GM12865 (cell line): Measurements from ENCODE around the gene ARHGEF1.

ENCODE experiments used
- DNase-seq: peaks from one replicate; pipeline ENCODE4 v3.0.0; 2010; ENCODE audit warnings: low read depth
- H3K4me3 ChIP-seq: 2 replicates; pipeline ENCODE4 v1.5.1; 2011; ENCODE audit warnings: mild to moderate bottlenecking, low read depth, low read length, control low read depth
- CTCF ChIP-seq: IDR thresholded peaks from 2 replicates; pipeline ENCODE4 v1.5.1; 2011; ENCODE audit warnings: low read length, control low read depth, low read depth, inconsistent platforms; ENCODE audit not compliant: insufficient read depth; ENCODE audit errors: missing control alignments

ARHGEF1 gene

GRCh38 chr19:41868989-41869300 is 14.0 kb upstream of the ARHGEF1 start:
- no peak overlapping the region for H3K4me3 ChIP-seq
- TF ChIP-seq CTCF: no peak

GRCh38 chr19:41869374-41869955 is 13.5 kb upstream of the ARHGEF1 start:
- no peak overlapping the region for H3K4me3 ChIP-seq
- DNase-seq: no peak
- TF ChIP-seq CTCF: no peak

More at GRCh38 chr19:41868989-41869300, 14.0 kb upstream of the ARHGEF1 start:
- DNase-seq: no peak

- H3K4me3 ChIP-seq: no peak overlapping the region
- no peak for DNase-seq
- TF ChIP-seq CTCF: no peak
These were observed 12.5 kb upstream of the ARHGEF1 start for GRCh38 chr19:41870401-41870873.

- TF ChIP-seq CTCF: no peak
- no peak overlapping the region for H3K4me3 ChIP-seq
- DNase-seq: peak; percentile 93
These were observed 11.2 kb upstream of the ARHGEF1 start for GRCh38 chr19:41871573-41872383.

- peak; percentile 49 for DNase-seq
These were observed 10.6 kb upstream of the ARHGEF1 start for GRCh38 chr19:41872384-41872774.

More at GRCh38 chr19:41872384-41872774, 10.6 kb upstream of the ARHGEF1 start:
- no peak overlapping the region for H3K4me3 ChIP-seq
- TF ChIP-seq CTCF: no peak
